HS-27A (cell line): ENCODE data around the gene MAMDC4.
"Not testable (repeated sequence)": the region's sequence is repeated elsewhere in the genome, so short reads cannot be mapped to it uniquely, and the experiment has no call there.

Source experiments
- DNase-seq: peaks from one replicate; pipeline ENCODE4 v3.0.0-alpha.2; 2012; ENCODE audit warnings: low read depth, missing footprints

The MAMDC4 gene

GRCh38 chr9:136825295-136826187 lies 26.6 kb upstream of the MAMDC4 start:
- no peak for DNase-seq

- no peak for DNase-seq
Observed at GRCh38 chr9:136826188-136826541, 26.0 kb upstream of the MAMDC4 start.

GRCh38 chr9:136826703-136827582 lies 25.2 kb upstream of the MAMDC4 start:
- DNase-seq: no peak

- no peak for DNase-seq
Observed at GRCh38 chr9:136827794-136828473, 24.2 kb upstream of the MAMDC4 start.

GRCh38 chr9:136828474-136829140 lies 23.5 kb upstream of the MAMDC4 start:
- no peak for DNase-seq

- no peak for DNase-seq
Observed at GRCh38 chr9:136829412-136829811, 22.7 kb upstream of the MAMDC4 start.

GRCh38 chr9:136829981-136830885 lies 21.9 kb upstream of the MAMDC4 start:
- DNase-seq: no peak

GRCh38 chr9:136831002-136831719 lies 21.0 kb upstream of the MAMDC4 start:
- no peak for DNase-seq

GRCh38 chr9:136831720-136832104 lies 20.4 kb upstream of the MAMDC4 start:
- no peak for DNase-seq

- no peak for DNase-seq
Observed at GRCh38 chr9:136832581-136832980, 19.6 kb upstream of the MAMDC4 start.

- DNase-seq: not testable (repeated sequence)
Observed at GRCh38 chr9:136833381-136834048, 18.6 kb upstream of the MAMDC4 start.

- no peak for DNase-seq
Observed at GRCh38 chr9:136835162-136835931, 16.8 kb upstream of the MAMDC4 start.

GRCh38 chr9:136835932-136836904 lies 15.9 kb upstream of the MAMDC4 start:
- DNase-seq: no peak

- DNase-seq: no peak
Observed at GRCh38 chr9:136837146-136837855, 14.8 kb upstream of the MAMDC4 start.

- not testable (repeated sequence) for DNase-seq
Observed at GRCh38 chr9:136837856-136838277, 14.3 kb upstream of the MAMDC4 start.

- DNase-seq: no peak
Observed at GRCh38 chr9:136838314-136839228, 13.6 kb upstream of the MAMDC4 start.
